Femur (tissue), 1 donor: Measurements from ENCODE around the gene CXCL8.
"Not testable (repeated sequence)": the region's sequence is repeated elsewhere in the genome, so short reads cannot be mapped to it uniquely, and the experiment has no call there.

Experiments
- DNase-seq: peaks from one replicate; pipeline ENCODE4 v3.0.0-alpha.2; 2017

CXCL8 gene

GRCh38 chr4:73740353-73740778, at the start of gene CXCL8:
CXCL8 (plus strand) TSS chr4:73740569; CDS start chr4:73740659, 90 bp downstream.
- DNase-seq, result peak; percentile 68

- DNase-seq, result not testable (repeated sequence)
These were observed 49.2 kb upstream of the CXCL8 start for GRCh38 chr4:73691201-73691600.

DNA sequence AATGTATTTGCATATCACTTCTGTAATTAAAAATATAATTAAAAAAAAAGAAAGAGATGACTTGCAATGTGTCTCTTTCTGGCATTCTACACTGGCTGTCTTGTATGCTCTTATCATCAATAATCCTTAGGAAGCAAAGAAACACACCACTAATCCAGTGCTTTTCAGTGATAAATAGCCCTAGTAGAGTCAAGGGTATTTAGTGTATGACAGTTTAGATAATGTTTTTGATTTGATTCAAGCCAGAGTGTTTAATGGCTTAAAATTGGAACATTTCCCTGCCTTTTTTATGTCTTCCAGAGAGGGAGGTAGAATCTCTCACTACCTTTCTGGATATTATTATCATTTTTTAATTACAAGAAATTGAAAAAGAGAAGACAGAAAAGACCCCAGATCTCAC, 48.6 kb upstream of the CXCL8 start:
- no peak for DNase-seq

DNA sequence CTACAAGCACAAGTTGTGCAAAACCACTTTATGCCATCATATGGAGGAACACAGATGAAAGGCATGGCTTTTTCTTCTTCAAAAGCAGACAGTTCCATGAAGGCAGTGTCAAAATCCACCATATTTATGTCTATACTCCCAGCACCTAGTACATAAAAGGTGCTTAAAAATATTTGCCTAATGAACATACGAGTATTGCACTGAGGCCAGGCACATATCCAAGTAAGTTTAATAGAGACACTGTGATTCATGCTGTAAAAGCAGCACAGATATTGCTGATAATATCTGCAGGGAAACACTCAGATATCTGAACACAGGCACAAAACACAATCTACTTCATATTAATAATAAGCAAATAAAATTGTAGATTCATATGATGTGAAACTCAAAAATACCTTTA, 48.1 kb upstream of the CXCL8 start:
- DNase-seq, result no peak

- no peak for DNase-seq
These were observed 47.7 kb upstream of the CXCL8 start for GRCh38 chr4:73692701-73693100.

GRCh38 chr4:73693811-73694210, 46.6 kb upstream of the CXCL8 start:
- DNase-seq, result no peak

- DNase-seq, result no peak
These were observed 42.2 kb upstream of the CXCL8 start for GRCh38 chr4:73698217-73698616.

- DNase-seq, result no peak
These were observed 39.3 kb upstream of the CXCL8 start for GRCh38 chr4:73701116-73701515.

DNA sequence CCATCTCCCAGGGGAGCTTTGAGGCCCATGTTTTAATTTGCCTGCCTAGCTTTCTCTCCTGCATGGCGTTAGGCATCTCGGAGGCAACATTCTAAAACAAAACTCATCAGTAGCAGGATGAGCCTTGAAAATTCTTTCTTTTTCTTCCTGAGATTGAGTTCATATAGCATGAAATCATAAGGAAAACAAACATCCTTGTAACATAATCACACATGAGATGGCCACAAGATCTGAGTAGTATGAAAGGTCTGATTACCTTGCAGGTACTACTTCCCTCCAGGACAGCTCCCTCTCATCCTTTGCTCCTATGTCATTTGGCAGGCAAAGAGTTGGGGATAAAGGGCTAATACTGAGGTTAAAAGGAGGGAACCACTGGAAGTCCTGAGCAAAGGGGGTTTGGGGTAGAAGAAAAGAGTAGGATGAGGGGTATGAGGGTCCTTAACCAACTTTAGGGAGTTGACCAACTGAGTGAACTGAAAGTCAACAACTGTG, 37.5 kb upstream of the CXCL8 start:
- no peak for DNase-seq

DNA sequence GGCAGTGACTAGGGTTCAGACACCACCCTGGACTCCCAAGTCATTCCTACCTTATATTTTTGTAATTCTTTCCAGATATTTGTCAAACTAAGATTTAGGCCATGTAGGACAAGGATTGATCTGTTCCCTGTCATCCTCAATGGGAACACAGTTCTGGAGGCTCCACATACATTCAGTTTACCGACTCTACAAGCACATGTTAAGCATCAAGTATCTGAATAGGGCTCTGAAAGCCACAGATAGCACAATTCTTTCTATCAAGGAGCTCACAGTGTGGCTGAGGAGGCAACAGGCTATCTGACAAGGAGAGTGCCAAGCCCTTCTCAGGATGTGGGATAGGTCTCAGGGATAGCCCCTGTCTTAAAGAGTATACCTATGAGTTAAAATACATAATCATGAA, 37.0 kb upstream of the CXCL8 start:
- no peak for DNase-seq

DNA sequence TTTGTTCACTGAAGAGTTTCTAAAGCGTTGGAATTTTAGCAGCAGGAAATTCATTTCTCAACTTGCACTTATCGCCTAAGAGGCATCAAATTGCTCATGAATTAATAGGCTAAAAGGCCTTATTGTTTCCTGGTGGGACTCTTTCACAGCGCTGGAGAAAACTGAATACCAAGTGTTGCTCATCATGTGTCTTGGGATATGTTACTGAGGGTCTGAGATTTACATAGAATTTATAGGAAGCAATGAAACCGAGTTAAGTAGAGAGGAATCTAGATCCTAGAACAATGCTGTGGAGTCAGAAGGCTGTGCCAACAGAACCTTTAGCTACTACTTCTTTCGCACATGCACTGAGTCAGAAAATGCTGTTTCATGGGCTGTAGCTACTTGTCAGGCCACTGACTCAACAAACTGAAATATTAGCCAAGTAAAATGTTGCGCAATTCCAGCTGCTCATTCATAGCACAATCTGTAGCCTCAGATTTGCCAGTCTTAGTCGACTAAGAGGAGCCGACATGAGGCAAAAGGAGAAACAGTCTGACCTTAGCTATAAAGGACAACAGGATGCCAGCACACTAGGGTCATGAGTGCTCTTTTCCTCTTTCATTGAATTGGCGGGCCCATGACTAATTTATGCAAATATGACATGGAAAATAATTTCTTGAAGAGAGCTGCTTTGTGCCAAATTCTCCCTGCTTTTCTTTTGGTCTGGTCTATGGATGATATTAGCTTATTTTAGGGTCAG, 35.9 kb upstream of the CXCL8 start:
- peak; percentile 49 for DNase-seq

DNA sequence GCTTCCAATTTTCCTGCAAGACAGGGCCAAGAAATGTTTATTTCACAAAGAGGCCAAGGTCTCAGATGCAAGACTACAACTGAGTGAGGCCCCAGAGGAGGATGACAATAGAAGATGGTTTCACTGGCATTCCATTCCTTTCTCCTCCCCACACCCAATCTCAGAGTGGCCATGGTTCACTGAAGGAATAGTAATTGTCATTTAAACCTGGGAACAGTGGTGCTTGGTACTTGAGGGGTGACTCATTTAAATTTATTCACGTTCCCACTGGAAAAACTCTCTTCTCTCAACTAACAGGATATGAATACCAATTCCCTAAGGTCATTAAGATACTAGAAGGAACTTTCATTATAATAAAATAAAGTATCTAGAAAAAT, 35.3 kb upstream of the CXCL8 start:
- DNase-seq, result no peak

DNA sequence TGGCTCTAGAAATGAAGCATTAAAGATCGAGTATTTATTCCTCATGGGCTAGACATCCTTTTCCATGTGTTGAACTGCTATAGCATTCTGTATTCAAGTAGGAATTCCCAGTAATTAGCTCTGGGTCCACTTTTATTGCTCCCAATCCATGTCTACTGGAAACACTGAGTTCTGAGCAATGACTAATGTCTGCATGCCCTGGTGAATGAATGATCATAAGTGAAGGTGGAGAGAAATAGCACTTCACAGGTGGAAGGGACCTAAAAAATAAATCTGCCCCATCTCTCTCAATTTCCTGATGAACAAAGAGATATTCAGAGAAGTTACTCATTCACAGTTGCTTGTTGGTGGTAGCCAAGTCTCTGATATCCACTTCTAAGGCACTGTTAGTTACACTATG, 34.6 kb upstream of the CXCL8 start:
- DNase-seq, result no peak

DNA sequence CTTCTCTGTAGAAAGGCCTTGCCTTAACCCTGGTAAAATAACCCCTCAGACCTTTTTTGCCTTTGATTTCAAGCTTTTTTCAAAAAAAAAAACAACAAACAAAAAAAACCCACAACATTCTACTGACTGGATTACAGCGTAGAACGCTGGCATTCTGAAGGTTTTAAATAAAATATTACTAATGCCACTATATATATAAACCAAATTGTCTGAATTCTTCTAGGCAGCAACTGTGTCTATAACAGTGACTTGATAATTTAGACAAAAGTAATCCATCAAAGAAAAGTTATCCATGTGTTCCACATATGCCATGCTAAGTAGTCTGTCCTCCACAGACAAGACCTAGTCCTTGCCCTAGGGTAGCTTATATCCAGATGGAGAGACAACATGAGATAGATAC, 33.6 kb upstream of the CXCL8 start:
- no peak for DNase-seq

GRCh38 chr4:73707269-73707875, 33.0 kb upstream of the CXCL8 start:
- DNase-seq, result no peak

GRCh38 chr4:73707918-73708577, 32.3 kb upstream of the CXCL8 start:
- DNase-seq, result no peak

DNA sequence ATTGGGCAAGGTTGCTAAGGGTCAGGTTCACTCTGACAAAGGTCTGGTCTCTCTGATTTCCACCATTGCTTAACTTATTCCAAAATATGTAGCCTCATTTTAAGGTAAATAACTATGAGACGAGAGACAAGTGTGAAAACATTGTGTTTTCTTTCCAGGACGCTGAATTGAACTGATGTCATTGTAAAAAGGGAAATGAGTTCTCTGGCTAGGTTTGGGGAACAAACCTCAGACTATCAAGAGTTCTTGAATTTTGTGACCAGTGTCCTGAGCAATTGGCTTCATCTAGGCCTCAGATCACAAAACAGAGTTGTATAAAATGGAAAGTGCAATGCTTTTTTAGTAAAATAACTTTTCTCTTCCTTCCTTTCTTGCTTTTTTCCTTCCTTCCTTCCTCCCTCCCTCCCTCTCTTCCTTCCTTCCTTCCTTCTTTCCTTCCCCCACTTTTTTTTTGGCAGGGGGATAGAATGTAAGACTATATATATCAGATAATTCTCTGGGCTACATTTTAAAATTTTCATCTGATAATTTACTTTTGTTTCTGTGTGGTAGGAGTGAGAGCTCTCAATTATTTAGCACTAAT, 30.8 kb upstream of the CXCL8 start:
- DNase-seq, result no peak

GRCh38 chr4:73710094-73710493, 30.3 kb upstream of the CXCL8 start:
- no peak for DNase-seq

DNA sequence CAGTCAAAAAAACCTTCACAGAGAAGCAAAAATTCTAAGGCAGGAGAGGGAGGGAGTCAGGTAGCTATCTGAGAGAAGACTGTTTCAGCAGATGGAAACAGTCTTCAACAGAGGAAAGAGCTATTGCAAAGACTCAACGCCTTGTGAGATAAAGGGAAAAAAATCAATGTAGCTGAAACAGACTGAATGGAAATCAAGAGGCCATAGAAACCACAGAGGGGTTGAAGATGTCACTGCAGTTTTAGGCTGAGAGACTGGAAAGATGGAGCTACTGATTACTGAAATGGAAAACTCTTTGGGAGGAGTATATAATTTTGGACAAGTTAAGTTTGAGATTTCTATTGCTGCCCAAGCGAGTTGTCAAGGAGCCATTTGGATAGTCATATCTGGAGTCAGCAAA, 28.4 kb upstream of the CXCL8 start:
- DNase-seq, result no peak

DNA sequence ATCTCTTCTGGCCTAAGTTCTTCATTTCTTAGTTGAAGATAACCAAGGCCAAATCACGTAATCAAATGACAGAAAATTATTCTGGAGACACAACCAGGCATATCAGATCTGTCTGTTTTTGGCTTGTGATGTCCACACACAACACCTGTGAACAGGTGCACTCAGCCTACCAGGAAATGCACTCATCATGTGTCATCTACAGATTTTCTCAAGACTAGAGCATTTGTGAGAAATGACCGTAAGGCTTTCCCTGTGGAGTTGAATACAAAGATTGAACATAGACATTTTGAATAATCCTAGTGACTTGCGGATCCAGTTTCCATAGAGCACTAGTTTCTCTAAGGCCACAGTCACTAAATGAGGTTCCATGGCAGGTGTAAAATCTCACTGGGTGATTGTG, 26.7 kb upstream of the CXCL8 start:
- DNase-seq, result no peak

DNA sequence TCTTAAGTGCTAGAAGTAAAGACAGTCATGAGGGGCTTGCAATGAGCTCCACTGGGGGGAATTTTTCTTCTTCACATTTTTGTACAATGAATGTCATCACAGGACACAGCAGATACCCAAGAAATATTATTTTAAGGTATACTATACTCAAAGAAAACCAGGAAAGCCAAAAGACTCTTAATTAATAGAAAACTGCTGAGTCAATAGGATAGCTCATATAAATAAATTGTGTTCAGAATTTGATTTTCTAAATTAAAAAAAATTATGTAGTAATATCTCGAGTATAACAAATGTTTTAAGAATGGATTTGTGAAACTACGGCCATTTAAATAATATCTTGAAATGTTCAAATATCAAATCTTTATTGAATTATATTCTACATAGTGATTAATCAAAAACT, 25.7 kb upstream of the CXCL8 start:
- no peak for DNase-seq

GRCh38 chr4:73715659-73716058, 24.7 kb upstream of the CXCL8 start:
- no peak for DNase-seq
